ENCODE results near the gene BABAM2.

DNA sequence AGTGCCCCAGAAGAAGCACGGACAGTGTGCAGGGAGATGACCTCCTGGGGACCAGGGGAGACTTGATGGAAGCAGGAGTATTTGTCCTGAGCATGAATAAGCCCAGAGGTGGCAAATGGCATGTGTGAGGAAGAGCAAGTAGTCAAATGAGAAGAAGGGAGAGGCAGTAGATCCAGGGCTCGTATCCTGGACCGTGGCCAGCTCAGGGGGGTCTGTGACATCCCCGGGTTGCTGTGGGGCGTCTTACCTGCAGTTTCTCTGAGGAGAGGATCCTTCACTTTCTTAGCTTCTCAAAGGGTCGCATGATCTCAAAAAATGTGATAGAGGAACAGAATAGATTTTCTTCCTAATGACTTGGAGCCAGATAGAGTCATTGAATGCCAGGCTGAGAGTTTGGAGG is 445.1 kb downstream of the BABAM2 start:
- TF ChIP-seq, protein P1, sequence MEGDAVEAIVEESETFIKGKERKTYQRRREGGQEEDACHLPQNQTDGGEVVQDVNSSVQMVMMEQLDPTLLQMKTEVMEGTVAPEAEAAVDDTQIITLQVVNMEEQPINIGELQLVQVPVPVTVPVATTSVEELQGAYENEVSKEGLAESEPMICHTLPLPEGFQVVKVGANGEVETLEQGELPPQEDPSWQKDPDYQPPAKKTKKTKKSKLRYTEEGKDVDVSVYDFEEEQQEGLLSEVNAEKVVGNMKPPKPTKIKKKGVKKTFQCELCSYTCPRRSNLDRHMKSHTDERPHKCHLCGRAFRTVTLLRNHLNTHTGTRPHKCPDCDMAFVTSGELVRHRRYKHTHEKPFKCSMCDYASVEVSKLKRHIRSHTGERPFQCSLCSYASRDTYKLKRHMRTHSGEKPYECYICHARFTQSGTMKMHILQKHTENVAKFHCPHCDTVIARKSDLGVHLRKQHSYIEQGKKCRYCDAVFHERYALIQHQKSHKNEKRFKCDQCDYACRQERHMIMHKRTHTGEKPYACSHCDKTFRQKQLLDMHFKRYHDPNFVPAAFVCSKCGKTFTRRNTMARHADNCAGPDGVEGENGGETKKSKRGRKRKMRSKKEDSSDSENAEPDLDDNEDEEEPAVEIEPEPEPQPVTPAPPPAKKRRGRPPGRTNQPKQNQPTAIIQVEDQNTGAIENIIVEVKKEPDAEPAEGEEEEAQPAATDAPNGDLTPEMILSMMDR (conservative IDR thresholded peaks at IDR 0.05; ENCODE audit: low read length), result no peak
- TF ChIP-seq EZH2phosphoT487 (IDR thresholded peaks at IDR 0.05; ENCODE audit: borderline replicate concordance, low read depth, low read length), result no peak
